Measurements from ENCODE around the gene BACE2.

Gene BACE2

GRCh38 chr21:41321908-41322495 lies 154.0 kb downstream of the BACE2 start:
- no peak for DNase-seq (ENCODE audit: low read depth in 2 of 2)

GRCh38 chr21:41322496-41323382 lies 154.8 kb downstream of the BACE2 start:
- no peak for DNase-seq (ENCODE audit: low read depth in 2 of 2)

- DNase-seq (ENCODE audit: low read depth in 2 of 2), result no peak
These were observed 157.4 kb downstream of the BACE2 start for GRCh38 chr21:41325138-41325912.

- DNase-seq (ENCODE audit: low read depth in 2 of 2), result no peak
These were observed 158.6 kb downstream of the BACE2 start for GRCh38 chr21:41326414-41327080.

GRCh38 chr21:41327753-41328152 lies 159.8 kb downstream of the BACE2 start:
- no peak for DNase-seq (ENCODE audit: low read depth in 2 of 2)

- DNase-seq (ENCODE audit: low read depth in 2 of 2), result peak in 1 of 2 experiments; percentile 1
These were observed 161.0 kb downstream of the BACE2 start for GRCh38 chr21:41328660-41329607.
